Measurements from ENCODE around the gene PXYLP1. TPM values are rescaled to one million over a fixed set of nuclear protein-coding genes. Genes with fewer than 3 reads are reported as not detected.

The PXYLP1 gene
- polyA plus RNA-seq, 5 donors = 26.8 to 34.9 (median 29.9) TPM

DNA sequence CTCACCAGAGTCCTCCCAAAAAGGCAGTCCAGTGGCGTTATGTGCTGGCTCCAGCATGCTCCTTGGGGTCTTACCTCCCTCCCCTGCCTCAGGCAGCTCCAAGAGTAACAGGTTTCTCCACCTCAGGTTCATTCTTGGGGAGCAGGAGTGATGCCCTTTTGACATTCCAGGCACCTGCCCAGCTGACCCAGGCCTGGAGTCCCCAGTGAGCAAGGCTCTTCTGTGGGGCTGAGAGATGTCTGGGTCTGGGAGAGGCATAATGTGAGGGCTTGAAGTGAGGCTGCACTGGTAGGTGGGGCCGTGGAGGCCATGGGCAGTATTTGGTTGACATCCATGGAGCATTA lies 15.3 kb downstream of the PXYLP1 start:
- no peak for DNase-seq

DNA sequence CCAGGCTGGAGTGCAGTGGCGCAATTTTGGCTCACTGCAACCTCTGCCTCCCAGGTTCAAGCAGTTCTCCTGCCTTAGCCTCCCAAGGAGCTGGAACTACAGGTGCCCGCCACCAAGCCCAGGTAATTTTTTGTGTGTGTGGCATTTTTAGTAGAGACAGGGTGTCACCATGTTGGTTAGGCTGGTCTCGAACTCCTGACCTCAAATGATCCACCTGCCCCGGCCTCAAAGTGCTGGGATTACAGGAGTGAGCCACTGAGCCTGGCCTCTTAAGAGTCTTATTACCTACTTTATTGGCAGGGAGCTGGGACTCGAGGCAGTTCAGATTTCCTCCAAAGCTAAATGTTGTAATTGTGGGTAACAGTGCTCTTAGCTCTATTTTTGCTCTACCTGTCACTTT lies 16.4 kb downstream of the PXYLP1 start:
- no peak for DNase-seq

DNA sequence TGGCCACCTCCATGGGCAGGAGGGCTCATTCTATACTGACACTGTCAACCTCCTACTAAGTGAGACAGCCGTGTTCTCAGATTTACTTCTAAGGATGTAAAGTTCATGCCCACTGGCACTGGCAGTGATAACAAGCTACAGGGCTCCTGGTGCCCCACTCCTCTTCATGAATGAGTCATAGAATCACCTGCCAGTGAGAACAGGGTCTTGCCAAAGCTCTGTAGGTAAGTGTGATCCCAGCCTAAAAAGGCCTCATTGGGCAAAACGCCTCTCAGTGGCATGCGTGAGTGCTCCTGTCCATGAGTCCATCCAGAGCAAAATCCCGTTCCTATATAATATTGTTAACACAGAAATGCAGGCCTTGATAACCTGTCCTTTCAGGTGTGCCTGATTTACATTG lies 17.4 kb downstream of the PXYLP1 start:
- DNase-seq = no peak

DNA sequence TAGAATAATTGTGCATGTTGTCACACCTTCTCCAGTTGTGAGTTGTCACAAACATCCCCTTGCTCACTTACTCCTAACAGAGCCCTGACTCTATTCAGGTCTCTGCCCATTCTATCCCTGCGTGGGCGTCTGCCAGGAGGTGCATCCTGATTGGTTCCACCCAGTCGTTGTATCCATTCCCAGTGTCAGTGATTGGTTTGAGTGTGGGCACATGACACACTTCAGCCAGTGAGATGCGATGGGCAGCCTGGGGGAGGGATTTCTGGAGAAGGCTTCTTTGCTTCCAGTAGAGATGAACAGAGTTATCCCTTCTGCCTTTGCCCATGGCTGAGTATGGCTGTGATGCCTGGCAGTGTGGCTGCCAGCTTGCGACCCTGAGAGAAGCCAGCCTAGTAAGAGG lies 18.7 kb downstream of the PXYLP1 start:
- no peak for DNase-seq

DNA sequence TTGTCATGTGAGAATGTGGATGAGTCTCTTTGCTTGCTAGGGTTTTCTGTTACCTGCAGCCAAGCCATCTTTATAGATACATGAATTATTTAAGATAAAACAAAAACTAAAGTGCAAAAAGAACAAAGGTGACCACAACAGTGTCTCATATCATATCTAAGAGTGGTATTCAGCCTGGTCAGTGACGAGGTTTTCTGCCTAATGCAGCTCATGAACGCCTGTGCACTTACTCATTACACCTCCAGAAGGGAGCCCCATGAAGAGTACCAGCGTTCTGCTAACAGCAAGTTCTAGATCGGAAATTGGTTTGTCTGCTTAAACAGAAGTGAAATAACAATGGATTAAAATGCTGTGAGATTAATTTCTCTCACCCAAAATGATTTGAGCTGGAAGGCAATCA lies 19.2 kb downstream of the PXYLP1 start:
- DNase-seq = no peak

DNA sequence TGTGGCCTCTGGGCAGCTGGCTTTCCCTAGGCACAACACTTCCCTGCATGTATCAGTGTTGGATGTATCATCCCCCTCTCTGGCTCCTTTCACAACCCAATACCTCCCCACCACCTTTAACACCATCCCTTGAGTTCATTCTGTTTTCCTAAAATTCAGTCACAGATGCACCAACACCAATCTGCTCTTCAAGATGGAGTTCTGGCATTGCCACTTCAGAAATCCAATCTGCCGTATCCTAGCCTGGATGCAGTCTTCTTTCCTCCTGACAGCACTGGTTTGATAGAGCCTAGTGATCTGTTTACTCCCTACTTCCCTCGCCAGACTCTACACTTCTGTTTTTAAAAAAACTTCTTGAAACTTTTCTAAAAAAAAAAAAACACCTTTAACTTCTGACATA lies 21.7 kb downstream of the PXYLP1 start:
- DNase-seq = no peak

DNA sequence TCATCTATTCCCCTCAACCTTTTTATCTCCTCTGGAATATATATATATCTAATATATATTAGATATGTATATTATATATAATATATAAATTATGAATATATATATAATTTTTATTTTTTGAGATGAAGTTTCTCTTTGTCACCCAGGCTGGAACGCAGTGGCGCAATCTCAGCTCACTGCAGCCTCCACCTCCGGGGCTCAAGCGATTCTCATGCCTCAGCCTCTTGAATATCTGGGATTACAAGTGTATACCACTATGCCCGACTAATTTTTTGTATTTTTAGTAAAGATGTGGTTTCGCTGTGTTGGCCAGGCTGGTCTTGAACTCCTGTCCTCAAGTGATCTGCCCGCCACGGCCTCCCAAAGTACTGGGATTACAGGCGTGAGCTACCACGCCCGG lies 22.2 kb downstream of the PXYLP1 start:
- no peak for DNase-seq

DNA sequence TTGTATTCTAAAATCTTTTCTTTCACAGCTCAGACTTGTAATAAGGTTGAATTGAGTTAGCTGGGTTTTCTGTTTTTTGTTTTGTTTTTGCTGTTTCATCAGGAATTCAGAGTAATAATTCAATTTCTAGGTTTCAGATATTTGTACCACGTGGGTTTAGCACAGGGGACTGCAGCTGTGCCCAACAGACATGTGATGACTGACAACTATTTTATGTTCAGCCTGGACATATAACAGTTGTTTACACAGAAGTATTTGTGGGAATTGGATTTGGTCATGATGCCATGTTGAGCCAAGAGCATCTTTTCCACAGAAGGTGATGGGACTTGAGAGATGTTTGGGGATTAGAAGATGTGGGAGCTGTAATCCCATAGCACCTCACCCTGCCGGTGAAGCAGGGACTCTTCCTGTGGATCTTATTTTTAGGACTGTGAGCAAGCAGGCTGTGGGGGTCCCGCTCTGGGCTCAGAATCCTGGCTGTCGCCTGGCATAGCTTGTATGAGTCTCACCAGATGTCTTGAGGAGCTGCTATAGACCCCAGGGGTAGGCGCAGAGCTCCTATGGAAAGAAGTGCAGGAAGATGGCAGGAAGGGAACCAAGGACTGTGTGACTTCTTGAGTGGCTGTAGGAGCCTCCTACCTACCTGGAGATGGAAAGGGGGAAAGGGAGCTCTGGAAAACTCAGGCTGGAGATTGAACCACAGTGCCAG lies 23.7 kb downstream of the PXYLP1 start:
- no peak for DNase-seq

DNA sequence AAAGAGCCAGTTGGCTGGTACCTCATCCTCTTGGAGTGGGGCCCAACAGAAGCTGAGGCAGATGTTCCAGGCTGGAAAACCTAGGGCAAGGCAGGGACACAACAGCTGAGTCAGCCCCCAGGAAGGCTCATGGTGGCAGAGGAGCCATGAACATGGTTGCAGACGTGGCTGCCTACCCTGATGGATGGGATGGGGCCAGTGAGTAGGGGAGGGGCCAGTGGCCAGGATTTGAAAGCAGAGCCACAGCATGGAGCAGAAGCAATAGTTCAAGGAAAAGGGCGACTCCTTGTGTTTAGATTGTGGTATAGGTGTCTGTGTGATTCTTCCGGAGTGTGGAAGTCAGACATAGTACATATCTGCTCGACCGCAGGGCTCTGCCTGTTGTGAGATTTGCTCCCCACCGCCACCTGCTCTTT lies 24.2 kb downstream of the PXYLP1 start:
- no peak for DNase-seq

DNA sequence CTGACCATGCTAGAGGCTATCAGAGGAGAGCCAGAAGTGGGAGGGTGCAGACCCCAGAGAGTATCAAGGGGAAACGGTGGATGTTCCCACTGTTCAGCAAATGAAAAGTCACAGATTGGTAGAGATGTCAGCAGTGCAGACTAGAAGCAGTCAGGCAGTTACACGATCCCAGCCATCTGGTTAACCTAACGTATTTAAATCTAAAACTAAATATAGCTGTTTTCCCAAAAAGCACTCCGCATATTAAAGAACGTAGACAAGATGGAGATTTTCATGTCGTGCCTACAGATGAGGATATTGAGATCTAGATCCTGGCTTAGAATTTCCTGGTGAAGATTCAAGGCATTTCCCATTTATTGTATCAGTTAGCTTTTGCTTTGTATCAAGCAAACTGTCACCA lies 25.2 kb downstream of the PXYLP1 start:
- no peak for DNase-seq

DNA sequence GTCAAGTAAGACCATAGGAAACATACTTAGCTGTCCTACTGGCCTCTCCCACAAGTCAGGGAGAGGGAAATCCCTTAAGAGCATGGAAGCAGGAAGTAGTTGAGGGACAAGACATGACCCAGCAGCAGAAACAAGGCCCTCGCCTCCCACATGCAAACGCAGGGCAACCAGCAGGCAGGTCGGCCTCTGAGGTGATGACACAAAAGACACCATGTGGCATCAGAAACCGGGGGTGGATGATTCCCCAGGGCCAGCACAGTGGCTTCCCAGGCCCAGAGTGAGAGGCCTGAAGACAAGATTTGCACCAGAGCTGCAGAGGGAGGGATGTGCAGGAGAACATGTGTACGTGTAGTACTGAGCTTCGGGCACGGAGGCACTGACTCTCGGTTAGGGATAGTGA lies 26.3 kb downstream of the PXYLP1 start:
- no peak for DNase-seq

DNA sequence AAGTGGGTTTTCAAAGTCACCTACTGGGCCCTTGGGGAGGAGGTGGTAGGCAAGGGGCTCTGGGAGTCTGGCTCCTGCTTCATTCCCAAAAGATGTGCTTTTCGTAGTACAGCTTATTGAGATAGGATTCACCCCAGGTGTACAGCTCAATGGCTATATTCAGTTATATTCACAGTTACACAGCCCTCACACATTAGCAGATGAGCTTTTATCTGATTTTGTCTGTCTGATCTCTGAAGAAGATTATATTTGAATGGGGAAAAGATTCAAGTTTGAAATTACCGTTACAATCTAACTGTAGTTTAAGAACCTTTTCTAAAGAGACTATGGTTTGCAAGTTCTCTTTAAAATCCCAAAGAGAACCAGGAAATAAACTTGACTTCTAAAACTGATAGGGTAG lies 27.3 kb downstream of the PXYLP1 start:
- no peak for DNase-seq

DNA sequence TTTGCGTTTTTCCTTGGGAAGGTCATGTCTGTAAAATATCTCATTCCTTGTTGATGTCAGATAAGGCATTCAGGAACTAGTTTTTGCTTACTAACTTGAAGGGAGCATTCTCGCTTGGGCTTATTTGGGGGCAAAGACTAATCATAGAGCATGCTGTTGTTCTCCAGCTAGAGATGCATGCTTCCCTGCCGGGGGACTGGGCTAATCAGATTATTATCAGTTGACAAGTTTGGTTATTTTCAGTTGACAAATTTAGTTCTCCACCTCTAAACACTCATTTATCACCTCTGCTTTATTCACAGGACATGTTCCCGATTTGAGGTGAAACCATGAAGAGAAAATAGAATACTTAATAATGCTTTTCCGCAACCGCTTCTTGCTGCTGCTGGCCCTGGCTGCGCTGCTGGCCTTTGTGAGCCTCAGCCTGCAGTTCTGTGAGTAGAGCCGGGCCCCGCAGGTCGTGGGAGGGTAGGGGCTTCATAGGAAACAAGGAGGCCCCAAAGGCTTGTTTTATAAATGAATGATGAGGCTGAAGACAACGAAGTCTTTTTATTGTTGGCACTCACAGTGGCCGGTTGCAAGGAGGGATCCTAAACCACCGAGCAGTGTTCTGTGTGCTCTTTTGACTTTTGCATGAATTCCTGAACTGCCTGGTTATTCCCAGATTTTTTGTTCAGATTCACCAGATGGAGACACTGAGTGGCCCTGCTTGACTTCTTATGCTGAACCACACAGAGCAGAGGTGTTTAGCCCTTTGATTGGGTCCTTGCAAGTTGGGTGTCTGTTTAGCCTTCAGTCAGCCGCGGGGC lies 28.4 kb downstream of the PXYLP1 start:
- DNase-seq = no peak

DNA sequence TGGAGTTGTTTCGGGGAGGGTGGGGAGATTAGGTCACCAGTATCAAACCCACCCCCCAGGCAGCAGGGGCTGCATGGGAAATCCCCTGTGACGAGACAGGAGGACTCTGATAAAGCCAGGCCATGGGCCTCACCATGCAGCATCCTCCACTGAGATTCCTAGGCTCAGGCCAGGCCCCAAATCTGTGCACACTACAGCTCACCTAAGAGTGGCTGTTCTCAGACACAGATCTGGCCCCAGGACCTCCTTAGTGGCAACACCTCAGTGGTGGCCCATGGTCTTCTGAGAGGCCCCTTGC lies 29.0 kb downstream of the PXYLP1 start:
- no peak for DNase-seq

DNA sequence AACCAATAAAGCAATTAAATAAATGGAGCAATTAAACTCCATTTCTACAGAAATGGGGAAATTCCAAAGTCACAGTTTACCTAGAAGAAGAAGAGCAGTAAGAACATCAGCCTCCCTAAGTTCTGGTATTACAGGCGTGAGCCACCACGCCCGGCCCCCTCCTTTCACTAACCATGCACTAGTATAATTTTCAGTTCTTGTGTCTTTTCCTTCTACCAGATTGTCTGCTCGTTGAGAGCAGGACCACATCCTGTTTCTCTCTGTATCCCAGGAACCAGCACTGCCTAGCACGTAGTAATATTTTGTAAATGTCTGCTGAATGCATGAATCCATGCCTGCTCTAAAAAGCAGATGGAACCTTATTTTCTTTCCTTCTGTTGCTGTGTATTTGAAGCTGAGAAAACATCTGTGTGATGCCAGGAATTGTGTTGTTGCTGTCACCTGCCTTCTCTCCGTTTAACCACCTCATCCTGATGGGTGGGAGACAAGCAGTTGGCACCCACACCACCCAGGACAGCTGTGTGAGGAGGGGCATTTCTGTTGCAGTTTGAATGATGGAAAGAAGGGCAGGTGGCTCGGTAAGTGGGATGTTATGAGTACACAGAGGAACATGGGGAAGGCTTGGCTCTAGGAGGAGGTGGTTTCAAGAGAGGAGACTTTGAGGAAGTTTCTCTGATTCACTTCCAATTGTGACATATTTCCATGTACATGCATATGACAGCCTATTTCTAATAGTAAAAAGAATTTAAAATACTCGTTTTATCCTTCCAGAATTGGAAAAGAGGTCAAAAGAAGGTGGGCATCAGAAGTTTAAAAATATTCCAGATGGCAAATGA lies 30.1 kb downstream of the PXYLP1 start:
- no peak for DNase-seq

DNA sequence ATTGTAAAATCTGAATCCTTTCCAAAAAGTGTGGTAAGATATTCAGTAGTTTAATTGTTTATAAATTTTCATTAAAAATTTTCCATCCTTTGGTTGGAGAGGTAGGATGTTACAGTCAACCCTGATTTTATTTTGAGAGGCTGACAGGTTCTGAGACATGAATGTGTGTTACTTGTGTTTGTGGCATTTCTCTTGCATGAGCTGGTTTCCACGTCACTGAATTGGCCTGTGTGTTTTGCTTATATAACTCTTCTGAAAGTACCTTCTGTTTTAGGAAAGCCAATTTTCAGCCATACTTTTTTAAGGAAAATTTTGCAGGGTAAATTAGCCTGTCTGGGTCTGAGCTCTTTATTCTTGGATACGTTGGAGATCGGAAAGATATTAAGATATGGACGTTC lies 30.7 kb downstream of the PXYLP1 start:
- no peak for DNase-seq

DNA sequence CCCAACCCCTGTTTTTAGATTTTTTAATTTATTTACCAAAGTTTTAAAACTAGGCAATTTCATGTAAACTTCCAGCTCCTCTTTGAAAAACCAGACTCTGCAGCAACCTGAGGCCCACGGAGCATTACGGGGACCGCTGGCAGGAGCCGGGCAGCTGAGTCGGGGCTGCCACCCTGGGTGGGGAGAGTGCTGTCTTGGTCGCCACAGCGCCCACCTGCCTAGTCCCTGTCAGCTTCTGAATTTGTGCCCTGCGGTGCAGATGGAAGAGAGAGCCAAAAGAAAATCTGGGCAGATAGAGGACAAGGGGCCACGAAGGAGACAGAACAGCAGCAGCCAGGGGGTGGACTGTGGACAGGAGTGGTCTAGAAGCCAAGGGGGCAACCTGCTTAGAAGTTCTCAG lies 34.6 kb downstream of the PXYLP1 start:
- no peak for DNase-seq

DNA sequence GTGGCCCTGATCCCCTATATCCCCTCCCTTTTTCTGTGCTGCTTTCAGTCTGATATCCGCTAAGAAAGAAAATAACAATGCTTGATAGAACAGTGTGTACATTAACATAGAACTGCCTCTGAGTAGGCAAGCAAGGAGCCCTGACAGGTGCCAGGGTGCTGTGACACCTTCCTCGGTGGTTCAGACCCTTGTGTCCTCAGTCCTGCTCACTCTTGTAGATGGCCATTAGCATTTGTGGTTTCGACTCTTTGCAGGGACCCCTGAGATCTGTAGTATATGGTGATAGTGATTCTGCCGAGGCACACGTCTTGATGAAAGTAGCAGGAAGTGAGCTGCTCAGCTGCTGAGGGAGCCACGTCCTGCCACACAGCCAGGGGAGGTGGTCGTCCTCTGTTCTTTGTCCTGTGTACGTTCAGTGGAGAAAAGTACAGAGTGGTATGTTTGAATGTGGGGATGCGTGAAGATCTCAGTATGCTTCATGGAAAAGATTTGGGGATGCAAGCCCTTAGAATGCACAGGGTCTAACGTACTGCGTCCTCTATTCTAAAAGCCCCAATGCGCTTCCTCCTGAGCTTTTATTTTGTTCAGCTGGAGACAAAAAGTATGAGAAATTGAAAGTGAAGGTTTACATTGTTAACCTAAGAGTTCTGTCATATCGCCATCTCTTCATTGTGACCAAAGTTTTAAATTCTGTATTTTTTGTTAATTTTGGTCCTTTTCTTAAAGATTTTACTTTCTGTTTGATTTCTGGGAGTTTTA lies 35.4 kb downstream of the PXYLP1 start:
- DNase-seq = no peak

DNA sequence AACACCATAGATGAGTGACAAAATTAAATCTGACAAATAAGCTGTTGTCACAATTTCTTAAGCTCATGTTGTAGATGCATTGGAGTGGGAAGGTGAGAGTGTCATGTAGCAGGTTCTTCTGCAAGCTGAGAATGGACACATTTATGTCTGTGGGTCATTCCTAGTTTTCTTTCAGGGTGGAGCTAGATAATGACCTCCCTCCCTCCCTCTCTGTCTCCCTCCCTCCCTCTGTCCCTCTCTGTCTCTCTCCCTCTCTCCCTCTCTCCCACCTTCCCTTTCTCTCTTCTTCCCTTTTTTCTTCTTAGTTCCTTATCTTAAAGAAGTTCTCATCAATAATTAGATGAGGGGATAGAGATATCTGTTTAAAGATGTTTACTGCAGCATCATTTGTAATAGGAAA lies 36.0 kb downstream of the PXYLP1 start:
- no peak for DNase-seq

DNA sequence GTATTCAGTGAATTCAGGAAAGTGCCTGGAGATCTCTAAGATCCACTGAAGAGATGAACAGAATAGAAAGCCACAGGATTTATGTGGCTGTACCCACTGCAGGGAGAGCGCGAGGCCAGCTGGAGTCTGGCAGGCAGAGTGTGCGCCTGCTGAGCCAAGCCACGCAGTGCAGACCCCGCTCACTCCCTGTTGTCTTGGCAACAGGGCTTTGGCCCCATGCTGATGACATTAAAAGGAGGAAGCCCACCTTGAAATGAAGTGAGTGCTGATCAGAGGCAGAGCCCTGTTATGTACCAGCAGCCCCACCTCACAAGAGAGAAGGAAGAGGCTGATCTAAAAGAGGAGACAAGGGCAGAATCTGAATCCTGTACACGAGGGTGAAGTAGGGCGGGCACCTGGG lies 36.7 kb downstream of the PXYLP1 start:
- no peak for DNase-seq

DNA sequence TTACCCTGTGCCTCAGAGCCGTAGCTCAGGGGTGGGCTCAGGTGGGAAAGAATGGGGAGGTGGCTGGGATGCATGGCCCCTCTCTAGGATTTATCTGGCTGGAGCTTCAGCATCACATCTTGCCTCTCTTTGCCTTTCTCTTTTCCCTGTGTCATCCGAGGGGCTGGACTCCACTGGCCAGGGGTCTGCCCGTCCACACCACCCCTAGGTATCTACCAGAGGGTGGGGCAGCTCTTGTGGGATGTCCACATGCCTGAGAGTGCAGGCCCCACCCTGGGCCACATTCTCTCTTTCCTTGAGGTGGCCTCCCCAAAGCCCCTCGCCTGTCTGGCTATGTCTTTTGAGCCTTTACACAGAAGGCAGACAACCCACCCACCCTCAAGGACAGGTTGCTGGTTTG lies 37.2 kb downstream of the PXYLP1 start:
- DNase-seq = no peak

DNA sequence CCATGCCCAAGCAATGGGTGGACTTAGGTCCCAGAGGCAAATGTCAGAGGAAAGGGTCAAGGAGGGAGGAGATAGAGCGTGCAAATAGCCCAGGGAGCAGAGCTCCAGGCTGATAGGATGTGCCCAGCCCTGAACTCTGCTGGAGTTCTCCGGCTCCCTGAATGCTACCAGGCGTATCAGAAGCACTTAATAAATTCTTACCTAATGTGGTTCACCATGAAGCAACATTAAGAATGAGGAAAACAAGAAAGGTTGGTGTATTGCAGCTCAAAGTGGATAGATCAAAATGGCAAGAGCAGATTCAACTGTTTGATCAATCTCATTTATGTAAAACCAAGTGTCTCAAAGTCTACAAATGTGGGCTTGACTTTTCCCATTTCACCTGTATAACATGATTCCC lies 38.3 kb downstream of the PXYLP1 start:
- DNase-seq = no peak
